ENCODE results near the gene HES5. TPM values are rescaled to one million over a fixed set of nuclear protein-coding genes. Genes with fewer than 3 reads are reported as not detected.

The HES5 gene
- total and polyA plus RNA-seq, 10 donors, result 0.36 to 0.54 (median 0.38) TPM; not detected in 5

- Histone ChIP-seq H3K4me3 (no peak overlapping the region), H3K36me3 (peaks cover 0 to 79% (median 72%) of the 10 kb centered on the region in 6 donors), H3K27me3 (replicated peaks in 1 of 7) (no peaks in the 10 kb centered on the region), H3K9me3 (no peaks in the 10 kb centered on the region), H3K27ac (no peak overlapping the region), H3K4me1 (peaks cover 14 to 39% (median 28%) of the 10 kb centered on the region in 6 donors)
- WGBS, 5 donors, result 92 to 99% (median 95%) methylated on average over 14 to 30 of the region's 30 CpGs
- TF ChIP-seq POLR2AphosphoS5 (IDR thresholded peaks at IDR 0.05) (no peak), POLR2A (IDR thresholded peaks at IDR 0.05) (no peak), CTCF (IDR thresholded peaks at IDR 0.05 in 8 of 11, conservative IDR thresholded peaks at IDR 0.05 in 3 of 11) (no peak)
- no peak for DNase-seq
- intact Hi-C loops (cut with DNase I; ENCODE audit: low total_unique reads), result no loop called here
Observed at GRCh38 chr1:2519729-2520128, 10.3 kb downstream of the HES5 start.

- 89 to 92% (median 91%) methylated on average over 25 of the region's 25 CpGs for WGBS, 5 donors
- H3K27me3 ChIP-seq (replicated peaks in 1 of 7), result no peaks in the 10 kb centered on the region
- no peaks in the 10 kb centered on the region for H3K9me3 ChIP-seq
- H3K36me3 ChIP-seq, result peaks cover 0 to 85% (median 75%) of the 10 kb centered on the region in 6 donors
- no peak for TF ChIP-seq POLR2AphosphoS5 (IDR thresholded peaks at IDR 0.05)
- no peak for DNase-seq
- intact Hi-C loops (cut with DNase I; ENCODE audit: low total_unique reads), result no loop called here
- no peak overlapping the region for H3K27ac ChIP-seq
- H3K4me3 ChIP-seq, result no peak overlapping the region
- peaks cover 8 to 37% (median 24%) of the 10 kb centered on the region in 6 donors for H3K4me1 ChIP-seq
Observed at GRCh38 chr1:2519029-2519685, 10.9 kb downstream of the HES5 start.

- intact Hi-C loops (cut with DNase I; ENCODE audit: low total_unique reads), result no loop called here
- TF ChIP-seq CTCF (IDR thresholded peaks at IDR 0.05 in 8 of 11, conservative IDR thresholded peaks at IDR 0.05 in 3 of 11) (no peak), POLR2AphosphoS5 (IDR thresholded peaks at IDR 0.05) (peak in 1 of 3 donors; percentile 5), POLR2A (IDR thresholded peaks at IDR 0.05) (no peak)
- Histone ChIP-seq H3K9me3 (no peaks in the 10 kb centered on the region), H3K27ac (no peak overlapping the region), H3K4me1 (peaks cover 5 to 31% (median 19%) of the 10 kb centered on the region in 6 donors), H3K4me3 (no peak overlapping the region), H3K36me3 (peaks cover 0 to 91% (median 81%) of the 10 kb centered on the region in 6 donors), H3K27me3 (replicated peaks in 1 of 7) (no peaks in the 10 kb centered on the region)
- WGBS, 5 donors, result 93 to 96% (median 96%) methylated on average over 20 to 26 of the region's 26 CpGs
- no peak for DNase-seq
Observed at GRCh38 chr1:2518528-2518927, 11.5 kb downstream of the HES5 start.

GRCh38 chr1:2517966-2518365, 12.1 kb downstream of the HES5 start:
- Histone ChIP-seq H3K9me3 (no peaks in the 10 kb centered on the region), H3K36me3 (peaks cover 0 to 96% (median 87%) of the 10 kb centered on the region in 6 donors), H3K4me3 (no peak overlapping the region), H3K4me1 (peaks cover under 1 to 25% (median 14%) of the 10 kb centered on the region in 6 donors), H3K27ac (no peak overlapping the region), H3K27me3 (replicated peaks in 1 of 7) (no peaks in the 10 kb centered on the region)
- intact Hi-C loops (cut with DNase I; ENCODE audit: low total_unique reads), result no loop called here
- WGBS, 5 donors, result 89 to 98% (median 96%) methylated on average over 12 to 17 of the region's 17 CpGs
- no peak for DNase-seq
- TF ChIP-seq CTCF (IDR thresholded peaks at IDR 0.05 in 8 of 11, conservative IDR thresholded peaks at IDR 0.05 in 3 of 11) (no peak), POLR2A (IDR thresholded peaks at IDR 0.05) (no peak), POLR2AphosphoS5 (IDR thresholded peaks at IDR 0.05) (no peak)

Data from spleen (tissue), 11 donors.